ENCODE measurements around the gene FIGNL1. TPM values are rescaled to one million over a fixed set of nuclear protein-coding genes. Genes with fewer than 3 reads are reported as not detected.

The FIGNL1 gene
- total and polyA plus RNA-seq, 2 donors (not counting 3 experiments of a cell fraction or from before 2014, with no cell fraction given) = 20.8 to 49.3 TPM

DNA sequence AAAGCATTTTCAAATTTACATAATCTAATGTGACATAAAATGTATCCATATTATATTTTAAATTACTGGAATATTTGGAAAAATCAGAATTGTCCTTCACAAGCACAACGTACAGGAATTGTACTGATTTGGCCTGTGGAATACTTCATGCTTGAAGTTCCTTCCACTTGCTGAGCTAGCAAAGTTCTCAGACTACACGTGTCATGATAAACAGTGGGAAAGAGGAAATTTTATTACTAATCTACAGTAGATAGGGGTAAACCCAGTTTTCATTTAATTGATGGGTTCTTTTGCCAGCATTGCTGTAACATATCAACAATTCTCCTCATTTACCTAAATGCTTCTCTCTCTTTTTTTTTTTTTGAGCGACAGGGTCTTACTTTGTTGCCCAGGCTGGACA, 45.6 kb upstream of the FIGNL1 start:
- H3K9me3 ChIP-seq (replicated peaks; ENCODE audit: control insufficient read depth, insufficient read depth, low read length) = no peaks in the 10 kb centered on the region
- no peaks in the 10 kb centered on the region for H4K20me1 ChIP-seq (replicated peaks; ENCODE audit: control insufficient read depth, extremely low read depth, insufficient read depth, low read length)
- FAIRE-seq (no peak), DNase-seq (ENCODE audit: low read depth, low spot score) (peak; percentile 75)
- peaks cover 40% of the 10 kb centered on the region for H3K4me1 ChIP-seq (ENCODE audit: control insufficient read depth, extremely low read depth, insufficient read depth, low read length)
- no peak overlapping the region for H3K9ac ChIP-seq (replicated peaks; ENCODE audit: extremely low read depth, insufficient read depth, low read length)
- ChIA-PET POLR2A (no interaction called here), CTCF (interaction anchor here (1.1 to 3.9 kb wide), 5 partner anchors 9 to 667 kb away, joined by 3 to 29 read pairs (median 16); no protein-coding TSS in a partner anchor)
- peak overlapping the region; percentile 66 for H3K4me2 ChIP-seq (ENCODE audit: insufficient read depth, low read length)
- no peaks in the 10 kb centered on the region for H3K36me3 ChIP-seq (ENCODE audit: control insufficient read depth in 2 of 2, extremely low read depth in 1 of 2, insufficient read depth in 2 of 2, low read length in 2 of 2)
- intact Hi-C loops (cut with micrococcal nuclease) (loop anchor here (2.0 to 5.0 kb wide), 3 partner anchors 27 to 457 kb away; no protein-coding TSS in a partner anchor), dilution Hi-C loops (cut with MboI; ENCODE audit: extremely low pct_ligation_motif_present, low sequenced_read_pairs) (no loop called here)
- H3K4me3 ChIP-seq (replicated peaks in 1 of 3; ENCODE audit: insufficient read depth in 1 of 3, low read depth in 1 of 3, low read length in 3 of 3) = no peak overlapping the region
- no peaks in the 10 kb centered on the region for H3K27me3 ChIP-seq (ENCODE audit: control insufficient read depth in 2 of 2, insufficient read depth in 2 of 2, low read length in 2 of 2)
- TF ChIP-seq MYC (IDR thresholded peaks at IDR 0.05; ENCODE audit: low read depth, low read length) (no peak), GATA2 (IDR thresholded peaks at IDR 0.05; ENCODE audit: insufficient read depth, insufficient read length, low read depth, low read length) (no peak), EZH2 (IDR thresholded peaks at IDR 0.05; ENCODE audit: borderline replicate concordance, low read depth, low read length, severe bottlenecking) (no peak)
- no peaks in the 10 kb centered on the region for H3K79me2 ChIP-seq (ENCODE audit: control insufficient read depth, insufficient read depth, low read length)
- peak overlapping the region; percentile 99 for H3K27ac ChIP-seq (ENCODE audit: insufficient read depth, low read depth, low read length)
- H2AFZ ChIP-seq (ENCODE audit: low read depth, low read length) = no peak overlapping the region
- H3K9me1 ChIP-seq (replicated peaks; ENCODE audit: control insufficient read depth, extremely low read depth, insufficient read depth, low read length) = no peaks in the 10 kb centered on the region
- no TSS peak for BruUV-seq (replicated peaks)

DNA sequence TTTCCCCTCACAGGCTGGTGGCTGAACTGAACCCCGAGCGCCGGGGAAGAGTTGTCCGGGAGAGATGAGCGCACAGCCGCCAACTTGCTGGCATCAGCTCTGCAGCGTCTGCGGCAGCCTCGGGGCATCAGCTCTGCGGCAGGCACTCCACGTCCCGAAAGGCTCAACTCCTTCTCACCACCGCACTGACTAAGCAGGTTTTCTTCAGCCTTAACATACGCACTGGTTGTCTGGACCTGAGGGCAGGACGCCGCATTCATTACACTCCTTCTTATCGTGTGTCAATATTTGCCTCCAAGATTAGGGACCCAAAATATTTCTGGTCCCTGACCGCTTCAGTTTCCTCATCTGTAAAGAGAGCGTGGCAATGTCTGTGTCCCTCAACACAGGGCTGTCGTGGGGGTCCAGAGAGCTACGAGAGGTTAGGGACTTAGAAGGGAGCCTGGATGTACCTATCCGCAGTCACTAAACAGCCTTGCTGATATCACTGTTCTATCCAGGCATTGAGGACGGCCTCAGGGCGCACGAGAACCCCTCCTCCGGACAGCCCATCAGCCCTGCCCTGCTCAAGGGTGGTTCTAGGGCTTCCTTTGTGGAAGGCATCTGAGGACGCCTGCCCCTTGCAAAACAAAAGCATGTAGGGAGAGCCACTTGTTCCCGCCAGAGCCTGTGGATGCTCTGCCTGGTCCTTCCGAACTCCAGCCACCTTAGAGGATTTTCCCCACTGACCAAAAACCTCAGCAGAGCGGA, 42.8 kb upstream of the FIGNL1 start:
- Histone ChIP-seq H3K4me1 (ENCODE audit: control insufficient read depth, extremely low read depth, insufficient read depth, low read length) (peaks cover 33% of the 10 kb centered on the region), H3K9me3 (replicated peaks; ENCODE audit: control insufficient read depth, insufficient read depth, low read length) (no peaks in the 10 kb centered on the region), H3K4me2 (ENCODE audit: insufficient read depth, low read length) (no peak overlapping the region), H3K4me3 (replicated peaks in 1 of 3; ENCODE audit: insufficient read depth in 1 of 3, low read depth in 1 of 3, low read length in 3 of 3) (no peak overlapping the region), H3K27me3 (ENCODE audit: control insufficient read depth in 2 of 2, insufficient read depth in 2 of 2, low read length in 2 of 2) (no peaks in the 10 kb centered on the region), H3K36me3 (ENCODE audit: control insufficient read depth in 2 of 2, extremely low read depth in 1 of 2, insufficient read depth in 2 of 2, low read length in 2 of 2) (no peaks in the 10 kb centered on the region), H3K9ac (replicated peaks; ENCODE audit: extremely low read depth, insufficient read depth, low read length) (no peak overlapping the region), H3K9me1 (replicated peaks; ENCODE audit: control insufficient read depth, extremely low read depth, insufficient read depth, low read length) (no peaks in the 10 kb centered on the region), H2AFZ (ENCODE audit: low read depth, low read length) (no peak overlapping the region), H3K79me2 (ENCODE audit: control insufficient read depth, insufficient read depth, low read length) (no peaks in the 10 kb centered on the region), H4K20me1 (replicated peaks; ENCODE audit: control insufficient read depth, extremely low read depth, insufficient read depth, low read length) (no peaks in the 10 kb centered on the region), H3K27ac (ENCODE audit: insufficient read depth, low read depth, low read length) (no peak overlapping the region)
- intact Hi-C loops (cut with micrococcal nuclease) (no loop called here), dilution Hi-C loops (cut with MboI; ENCODE audit: extremely low pct_ligation_motif_present, low sequenced_read_pairs) (no loop called here)
- TF ChIP-seq JUN (IDR thresholded peaks at IDR 0.05; ENCODE audit: borderline replicate concordance, insufficient read depth, insufficient read length, low read depth) (no peak), FOS (IDR thresholded peaks at IDR 0.05; ENCODE audit: borderline replicate concordance, insufficient read depth, low read length) (no peak), POLR2A (IDR thresholded peaks at IDR 0.05; ENCODE audit: low read depth, low read length) (no peak), MYC (IDR thresholded peaks at IDR 0.05; ENCODE audit: low read depth, low read length) (no peak), POLR2AphosphoS5 (IDR thresholded peaks at IDR 0.05; ENCODE audit: insufficient read depth, low read depth, low read length) (no peak), EZH2 (IDR thresholded peaks at IDR 0.05; ENCODE audit: borderline replicate concordance, low read depth, low read length, severe bottlenecking) (no peak)
- TF ChIP-seq, protein P1, sequence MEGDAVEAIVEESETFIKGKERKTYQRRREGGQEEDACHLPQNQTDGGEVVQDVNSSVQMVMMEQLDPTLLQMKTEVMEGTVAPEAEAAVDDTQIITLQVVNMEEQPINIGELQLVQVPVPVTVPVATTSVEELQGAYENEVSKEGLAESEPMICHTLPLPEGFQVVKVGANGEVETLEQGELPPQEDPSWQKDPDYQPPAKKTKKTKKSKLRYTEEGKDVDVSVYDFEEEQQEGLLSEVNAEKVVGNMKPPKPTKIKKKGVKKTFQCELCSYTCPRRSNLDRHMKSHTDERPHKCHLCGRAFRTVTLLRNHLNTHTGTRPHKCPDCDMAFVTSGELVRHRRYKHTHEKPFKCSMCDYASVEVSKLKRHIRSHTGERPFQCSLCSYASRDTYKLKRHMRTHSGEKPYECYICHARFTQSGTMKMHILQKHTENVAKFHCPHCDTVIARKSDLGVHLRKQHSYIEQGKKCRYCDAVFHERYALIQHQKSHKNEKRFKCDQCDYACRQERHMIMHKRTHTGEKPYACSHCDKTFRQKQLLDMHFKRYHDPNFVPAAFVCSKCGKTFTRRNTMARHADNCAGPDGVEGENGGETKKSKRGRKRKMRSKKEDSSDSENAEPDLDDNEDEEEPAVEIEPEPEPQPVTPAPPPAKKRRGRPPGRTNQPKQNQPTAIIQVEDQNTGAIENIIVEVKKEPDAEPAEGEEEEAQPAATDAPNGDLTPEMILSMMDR (IDR thresholded peaks at IDR 0.05; ENCODE audit: extremely low read depth in 1 of 2, insufficient read depth in 1 of 2, low read depth in 1 of 2, low read length in 2 of 2) = no peak
- no TSS peak for BruUV-seq (replicated peaks)
- DNase-seq (ENCODE audit: low read depth, low spot score) = no peak
- ChIA-PET POLR2A (no interaction called here), CTCF (no interaction called here)
- FAIRE-seq = no peak

Measured in endothelial cell of umbilical vein (primary cell).